HG02884 (cell line): ENCODE measurements around the gene HCAR2.
"Not testable (repeated sequence)": the region's sequence is repeated elsewhere in the genome, so short reads cannot be mapped to it uniquely, and the experiment has no call there.

Experiments used
- ATAC-seq: cut with Tn5 transposase; IDR thresholded peaks from one replicate; pipeline ENCODE4 v1.9.1; 2021; ENCODE audit warnings: mild to moderate bottlenecking, moderate library complexity; ENCODE audit not compliant: unreplicated experiment

HCAR2 gene

DNA sequence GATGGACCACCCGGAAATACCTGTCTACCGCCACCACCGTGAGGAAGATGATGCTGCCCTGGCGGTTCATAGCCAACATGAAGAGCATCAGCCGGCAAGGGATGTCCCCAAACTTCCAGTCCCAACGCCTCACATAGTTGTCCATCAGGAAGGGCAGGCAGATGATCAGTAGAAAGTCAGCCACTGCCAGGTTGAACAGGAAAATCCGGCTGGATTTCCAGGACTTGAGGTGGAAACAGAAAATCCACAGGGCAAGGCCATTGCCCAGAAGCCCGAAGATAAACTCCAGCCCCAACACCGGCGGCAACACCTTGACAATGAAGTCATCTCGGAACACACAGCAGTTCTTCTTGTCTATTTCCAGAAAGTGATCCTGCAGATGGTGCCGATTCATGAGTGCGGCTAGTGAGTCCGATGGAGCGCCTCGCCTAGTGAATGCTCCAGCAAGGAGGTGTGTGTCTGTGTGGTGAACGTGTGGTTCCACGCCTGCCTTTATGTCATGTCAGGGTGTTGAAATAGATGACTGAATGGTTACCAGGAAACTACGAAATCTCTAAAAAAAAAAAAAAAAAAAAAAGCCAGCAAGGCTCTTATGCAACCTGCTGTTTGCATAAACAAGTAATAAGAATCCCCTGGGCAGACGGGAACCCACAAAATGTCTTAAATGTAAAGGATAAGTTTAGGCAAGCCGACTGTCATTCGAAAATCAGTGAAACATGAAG is at the start of gene HCAR2:
Gene HCAR2 (minus strand): TSS at position 468 of the 722 bp plus-strand sequence. CDS start 74 bp downstream, at position 394.
- not testable (repeated sequence) for ATAC-seq

DNA sequence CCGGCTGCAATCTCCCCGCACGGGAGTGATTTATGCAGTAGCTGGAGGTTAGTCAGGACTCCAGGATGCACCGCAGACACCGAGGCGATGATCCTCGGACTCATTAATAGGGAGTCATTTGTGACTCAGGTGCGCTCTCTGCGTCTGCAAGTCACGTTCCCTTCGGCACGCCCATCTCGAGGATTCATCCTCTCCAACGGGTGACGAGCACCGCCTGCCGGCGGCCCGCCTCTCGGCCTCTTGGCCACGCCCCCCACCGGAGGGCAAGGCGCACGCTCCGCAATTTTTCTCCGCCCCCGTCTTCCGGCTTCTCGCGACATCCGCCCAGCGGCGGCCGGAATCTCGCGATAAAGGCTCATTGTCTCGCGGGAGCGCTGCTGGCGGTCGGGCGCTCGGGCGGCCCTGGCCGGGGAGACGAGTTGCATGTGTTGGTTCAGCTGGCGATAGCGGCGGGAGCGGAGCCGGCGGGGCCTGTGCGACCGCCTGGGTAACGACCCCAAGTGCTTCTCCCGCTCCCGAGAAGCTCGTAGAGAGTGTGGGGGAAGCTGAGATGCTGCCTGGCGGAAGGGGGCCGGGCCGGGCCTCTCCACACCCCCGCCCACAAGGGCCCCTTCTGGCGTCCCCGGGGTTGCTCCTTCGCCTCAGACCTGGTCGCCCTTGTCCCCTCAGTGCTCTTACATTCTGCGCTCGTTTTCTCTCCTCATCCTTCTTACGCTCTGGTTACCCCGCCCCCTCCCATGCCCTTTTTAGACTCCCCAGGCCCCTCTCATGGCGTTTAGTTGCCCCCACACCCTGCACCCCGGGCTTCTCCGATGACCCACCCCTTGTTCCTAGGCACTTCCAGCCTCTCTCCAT is 49.5 kb upstream of the HCAR2 start, which contains the start of gene DENR:
Gene DENR (plus strand): TSS at position 361 of the 855 bp plus-strand sequence. CDS start 878 bp downstream, outside the sequence.
- peak; percentile 89 for ATAC-seq

GRCh38 chr12:122750781-122751515 is 47.8 kb upstream of the HCAR2 start:
- ATAC-seq: not testable (repeated sequence)

DNA sequence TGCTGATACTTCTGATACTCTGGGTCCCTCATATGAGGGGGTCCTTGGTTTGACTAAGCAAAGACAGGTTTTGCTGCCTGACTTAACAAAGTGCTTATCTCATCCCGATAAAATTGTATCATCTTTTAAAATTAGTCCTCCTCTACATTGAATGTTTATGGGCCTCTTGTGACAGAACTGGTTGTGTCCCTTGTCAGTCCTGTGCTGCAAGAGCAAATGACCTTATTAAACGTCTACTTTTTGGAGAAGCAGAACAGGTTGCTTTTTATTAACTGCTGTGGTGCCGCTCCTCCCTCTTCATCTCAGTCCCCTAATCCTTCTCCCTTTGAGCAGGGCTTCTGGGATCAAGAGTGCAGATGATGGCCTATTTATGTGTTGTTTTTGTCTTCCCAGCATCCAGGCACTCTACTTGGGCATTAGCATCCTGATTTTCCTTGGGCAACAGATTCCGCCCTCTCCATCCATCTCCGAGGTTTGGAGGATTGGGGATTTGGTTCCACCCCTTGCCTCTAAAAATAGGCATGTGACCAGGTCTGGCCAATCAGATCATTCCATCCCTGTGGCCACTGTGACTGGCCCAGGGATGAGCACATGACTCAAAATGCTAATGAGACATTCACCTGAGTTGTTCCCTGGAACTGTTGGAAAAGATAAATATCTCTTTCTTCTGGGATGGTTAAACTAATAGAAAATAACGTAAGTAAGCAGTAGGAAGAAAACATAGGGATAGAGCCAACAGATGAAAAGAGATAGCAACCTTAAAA is 46.6 kb upstream of the HCAR2 start:
- ATAC-seq: no peak

GRCh38 chr12:122747224-122748135 is 44.3 kb upstream of the HCAR2 start:
- ATAC-seq: no peak

GRCh38 chr12:122743895-122744525 is 40.9 kb upstream of the HCAR2 start:
- ATAC-seq: no peak

- ATAC-seq: no peak
These were observed 37.2 kb upstream of the HCAR2 start for GRCh38 chr12:122740351-122740750.

GRCh38 chr12:122738571-122738970 is 35.4 kb upstream of the HCAR2 start:
- ATAC-seq: no peak

DNA sequence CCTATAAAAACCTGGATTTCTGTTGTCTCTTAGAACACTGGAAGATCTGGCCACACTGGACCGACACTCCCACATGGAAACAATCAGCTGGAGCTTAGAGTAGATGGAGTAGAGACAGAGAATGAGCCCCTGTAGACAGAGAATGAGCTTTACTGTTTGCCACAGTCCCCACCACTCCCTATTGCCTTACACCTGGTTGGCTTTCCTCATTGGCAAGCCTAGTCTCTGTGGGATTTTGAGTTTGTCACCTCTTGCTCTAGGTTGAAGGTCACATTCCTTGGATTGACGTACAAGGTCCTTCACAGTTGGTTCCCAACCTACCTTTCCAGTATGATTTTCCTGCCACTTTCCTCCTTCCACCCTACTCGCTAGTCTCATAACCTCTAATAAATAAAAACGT is 29.5 kb upstream of the HCAR2 start:
- ATAC-seq: no peak

DNA sequence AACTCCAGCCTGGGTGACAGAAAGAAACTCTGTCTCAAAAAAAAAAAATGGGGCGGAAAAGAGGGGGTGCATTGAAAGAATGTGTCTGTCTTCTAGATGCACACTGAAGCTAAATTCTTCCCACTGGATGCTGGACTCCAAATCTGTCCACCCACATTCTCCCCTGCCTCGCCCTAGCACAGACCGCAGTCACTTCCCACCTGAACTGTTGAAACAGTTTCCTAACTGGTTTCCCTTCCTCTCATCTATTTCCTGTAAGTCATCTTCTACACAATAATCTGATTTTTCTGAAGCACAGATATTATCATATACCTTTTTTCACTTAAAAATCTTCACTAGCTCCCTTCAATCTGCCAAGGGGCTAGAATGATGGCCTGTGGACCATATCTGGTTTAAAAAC is 29.0 kb upstream of the HCAR2 start:
- no peak for ATAC-seq

DNA sequence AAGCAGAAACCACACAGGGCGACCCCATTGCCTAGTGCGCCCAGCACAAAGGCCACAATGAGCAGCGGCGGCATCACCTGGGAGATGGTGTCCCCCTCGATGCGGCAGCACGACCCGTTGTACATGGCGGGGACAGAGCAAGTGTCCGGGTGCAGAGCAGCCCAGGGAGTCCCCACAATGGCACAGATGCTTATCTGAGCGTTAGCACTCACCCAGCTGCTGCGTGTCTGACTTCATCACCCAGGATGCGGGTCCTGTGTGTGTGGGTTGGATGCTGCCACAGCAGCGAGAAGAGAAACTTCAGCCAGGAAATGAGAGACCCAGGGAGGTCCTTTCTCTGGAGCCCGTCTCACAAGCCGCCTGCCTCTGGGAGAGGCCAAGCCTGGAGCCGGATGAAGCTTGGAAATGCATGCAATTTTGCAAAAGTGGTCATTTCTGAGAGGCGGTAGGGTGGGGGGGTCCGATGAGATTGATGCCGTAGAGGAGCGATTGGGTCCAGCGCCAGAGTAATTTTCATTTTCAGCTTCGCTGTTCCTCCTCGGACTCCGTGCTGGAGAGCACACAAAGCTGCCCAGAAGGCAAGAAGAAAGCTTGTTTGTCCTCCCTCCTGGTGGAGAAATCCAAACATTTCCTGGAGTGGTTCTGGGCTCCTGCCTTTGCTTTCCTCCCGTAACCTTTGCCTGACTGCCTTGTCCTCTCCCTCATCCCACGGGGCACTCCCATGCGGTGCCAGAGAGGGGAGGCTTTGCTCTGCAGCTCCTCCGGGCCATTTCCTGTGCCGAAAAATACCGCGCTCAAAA is 27.3 kb upstream of the HCAR2 start, which contains the start of gene HCAR1:
Gene HCAR1 (minus strand): TSS at position 630 of the 800 bp plus-strand sequence. CDS start 505 bp downstream, at position 125.
- no peak for ATAC-seq

GRCh38 chr12:122729583-122730214 is 26.5 kb upstream of the HCAR2 start:
- ATAC-seq: no peak

DNA sequence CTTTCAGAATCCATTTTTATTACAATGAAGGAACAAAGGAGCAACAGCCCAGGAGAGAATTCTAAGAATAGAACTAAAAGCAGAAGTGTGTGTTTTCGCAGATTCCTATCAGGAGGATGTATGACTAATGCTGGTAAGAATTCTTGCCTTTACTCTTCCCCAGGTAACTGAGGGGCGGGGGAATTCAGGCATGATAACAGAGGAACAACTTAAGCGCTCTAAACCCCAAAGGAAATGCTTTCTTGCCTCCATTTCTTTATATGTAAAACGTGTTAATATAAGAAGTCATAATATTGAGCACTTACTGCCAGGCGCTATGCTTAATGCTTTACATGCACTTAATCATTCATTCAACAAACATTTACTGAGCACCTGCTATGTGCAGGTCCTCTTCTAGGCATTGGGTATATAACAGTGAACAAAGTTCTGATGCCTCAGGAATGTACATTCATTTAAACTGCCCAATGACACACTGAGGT is 23.0 kb upstream of the HCAR2 start:
- ATAC-seq: no peak

GRCh38 chr12:122725452-122726079 is 22.4 kb upstream of the HCAR2 start:
- ATAC-seq: no peak

- no peak for ATAC-seq
These were observed 21.6 kb upstream of the HCAR2 start for GRCh38 chr12:122724641-122725243.

DNA sequence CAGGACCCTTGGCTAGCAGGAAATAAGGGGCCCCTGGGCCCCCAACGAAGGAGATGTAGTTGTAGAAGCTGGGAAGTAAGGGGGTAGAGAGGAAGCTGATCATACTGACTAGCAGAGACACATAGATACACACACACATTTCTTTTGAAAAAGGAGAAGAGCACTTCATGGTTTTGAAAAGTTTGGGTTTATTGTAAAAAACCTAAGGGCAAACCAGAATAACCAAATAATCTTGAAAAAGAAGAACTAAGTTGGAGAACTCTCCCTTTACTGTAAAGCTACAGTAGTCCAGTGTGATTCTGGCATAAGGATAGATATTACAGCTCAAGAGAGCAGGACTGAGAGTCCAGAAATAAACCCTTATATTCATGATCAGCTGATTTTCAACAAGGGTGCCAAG is 19.2 kb upstream of the HCAR2 start:
- no peak for ATAC-seq
